ENCODE results near the gene ZIC4. TPM values are rescaled to one million over a fixed set of nuclear protein-coding genes. Genes with fewer than 3 reads are reported as not detected.

ZIC4 gene
- total RNA-seq, 4 donors from 2014 or later = 0.19 to 0.47 (median 0.39) TPM; not detected in 1

GRCh38 chr3:147356909-147357900 lies 49.1 kb downstream of the ZIC4 start:
- Histone ChIP-seq H3K4me1 (peaks cover 6 to 8% of the 10 kb centered on the region in 2 donors), H3K4me3 (no peak overlapping the region), H3K27ac (no peak overlapping the region), H3K27me3 (peaks cover 69 to 78% (median 71%) of the 10 kb centered on the region in 3 donors), H3K9me3 (no peaks in the 10 kb centered on the region), H3K36me3 (no peaks in the 10 kb centered on the region)
- intact Hi-C loops (cut with DNase I; ENCODE audit: low total_unique reads) = no loop called here
- no peak for DNase-seq
- in situ Hi-C loops (cut with MboI; ENCODE audit: low sequenced_read_pairs in 4 of 4) = no loop called here
- no peak for ATAC-seq
- no peak for TF ChIP-seq POLR2A (IDR thresholded peaks at IDR 0.05)
- no peak for TF ChIP-seq CTCF (IDR thresholded peaks at IDR 0.05 in 4 of 5, conservative IDR thresholded peaks at IDR 0.05 in 1 of 5)

- in situ Hi-C loops (cut with MboI; ENCODE audit: low sequenced_read_pairs in 4 of 4) = no loop called here
- no peak for TF ChIP-seq CTCF (IDR thresholded peaks at IDR 0.05 in 4 of 5, conservative IDR thresholded peaks at IDR 0.05 in 1 of 5)
- no peak for TF ChIP-seq POLR2A (IDR thresholded peaks at IDR 0.05)
- no peak for ATAC-seq
Observed at GRCh38 chr3:147356145-147356908, 50.0 kb downstream of the ZIC4 start.

GRCh38 chr3:147355753-147356090 lies 50.6 kb downstream of the ZIC4 start:
- H3K27ac ChIP-seq = no peak overlapping the region
- peaks cover 6 to 8% of the 10 kb centered on the region in 2 donors for H3K4me1 ChIP-seq
- DNase-seq (no peak), ATAC-seq (no peak)
- intact Hi-C loops (cut with DNase I; ENCODE audit: low total_unique reads) (no loop called here), in situ Hi-C loops (cut with MboI; ENCODE audit: low sequenced_read_pairs in 4 of 4) (no loop called here)
- no peaks in the 10 kb centered on the region for H3K9me3 ChIP-seq
- TF ChIP-seq POLR2A (IDR thresholded peaks at IDR 0.05) (no peak), CTCF (IDR thresholded peaks at IDR 0.05 in 4 of 5, conservative IDR thresholded peaks at IDR 0.05 in 1 of 5) (no peak)
- H3K27me3 ChIP-seq = peaks cover 63 to 73% (median 69%) of the 10 kb centered on the region in 3 donors
- H3K36me3 ChIP-seq = no peaks in the 10 kb centered on the region
- H3K4me3 ChIP-seq = peak overlapping the region in 1 of 4 donors; percentile 15

More at GRCh38 chr3:147356145-147356908, 50.0 kb downstream of the ZIC4 start:
- H3K9me3 ChIP-seq = no peaks in the 10 kb centered on the region
- H3K36me3 ChIP-seq = no peaks in the 10 kb centered on the region
- no peak overlapping the region for H3K4me3 ChIP-seq
- no peak for DNase-seq
- no peak overlapping the region for H3K27ac ChIP-seq
- peaks cover 6 to 8% of the 10 kb centered on the region in 2 donors for H3K4me1 ChIP-seq
- H3K27me3 ChIP-seq = peaks cover 66 to 78% (median 69%) of the 10 kb centered on the region in 3 donors
- intact Hi-C loops (cut with DNase I; ENCODE audit: low total_unique reads) = no loop called here

- in situ Hi-C loops (cut with MboI; ENCODE audit: low sequenced_read_pairs in 4 of 4) (no loop called here), intact Hi-C loops (cut with DNase I; ENCODE audit: low total_unique reads) (no loop called here)
- TF ChIP-seq CTCF (IDR thresholded peaks at IDR 0.05 in 4 of 5, conservative IDR thresholded peaks at IDR 0.05 in 1 of 5) (no peak), POLR2A (IDR thresholded peaks at IDR 0.05) (no peak)
- H3K9me3 ChIP-seq = no peaks in the 10 kb centered on the region
- peak overlapping the region in 2 of 4 donors; percentile 10 to 15 for H3K4me3 ChIP-seq
- peaks cover 62 to 68% (median 65%) of the 10 kb centered on the region in 3 donors for H3K27me3 ChIP-seq
- DNase-seq (no peak), ATAC-seq (no peak)
- H3K27ac ChIP-seq = no peak overlapping the region
- no peaks in the 10 kb centered on the region for H3K36me3 ChIP-seq
- H3K4me1 ChIP-seq = peaks cover 6 to 8% of the 10 kb centered on the region in 2 donors
Observed at GRCh38 chr3:147355084-147355752, 51.1 kb downstream of the ZIC4 start.
